IMR-90 (cell line): ENCODE results near the gene WNT3. TPM values are rescaled to one million over a fixed set of nuclear protein-coding genes. Genes with fewer than 3 reads are reported as not detected.

Experiments
- ATAC-seq: fragments of 200-7000 bp; cut with Tn5 transposase; 2 replicates; pipeline ENCODE4 v1.9.1; 2020; ENCODE audit warnings: low read depth, mild to moderate bottlenecking, moderate library complexity
- BruUV-seq: library from RNA; stranded (reverse); fragments of 400-500 nt; replicated peaks from 2 replicates; lab custom pipeline; 2021; lab: Mats Ljungman, UMichigan
- CTCF ChIA-PET: fragments of 300-600 bp; formaldehyde crosslinking; extraction: SDS; loops from one replicate; lab custom pipeline; 2021; ENCODE audit warnings: antibody characterized with exemption; lab: Yijun Ruan, JAX
- POLR2A ChIA-PET: fragments of 300-600 bp; sonication (Branson Sonifier 250); formaldehyde crosslinking; loops from one replicate; lab custom pipeline; 2022; ENCODE audit warnings: antibody characterized with exemption; ENCODE audit not compliant: unreplicated experiment; lab: Charles Lee
- DNase-seq: peaks from one replicate; pipeline ENCODE4 v3.0.0; 2013
- H2AFZ ChIP-seq: replicated peaks from 2 replicates; pipeline ENCODE3; 2013; ENCODE audit warnings: low read length, mild to moderate bottlenecking; ENCODE audit not compliant: poor library complexity
- H2AK5ac ChIP-seq: 2 replicates; pipeline ENCODE4 v1.6.1; 2013; ENCODE audit warnings: low read depth, low read length, inconsistent platforms
- H2AK9ac ChIP-seq: replicated peaks from 2 replicates; pipeline ENCODE3; 2013; ENCODE audit warnings: mild to moderate bottlenecking, low read depth, low read length, moderate library complexity; ENCODE audit not compliant: poor library complexity
- H2BK120ac ChIP-seq: 2 replicates; pipeline ENCODE4 v1.6.1; 2013; ENCODE audit warnings: low read depth, low read length, inconsistent platforms
- H2BK15ac ChIP-seq: 3 replicates; pipeline ENCODE4 v1.6.1; 2013; ENCODE audit warnings: low read depth, low read length, inconsistent platforms
- H2BK20ac ChIP-seq: 2 replicates; pipeline ENCODE4 v1.6.1; 2013; ENCODE audit warnings: low read depth, mild to moderate bottlenecking, inconsistent platforms, low read length, moderate library complexity
- H2BK5ac ChIP-seq: 2 replicates; pipeline ENCODE4 v1.6.1; 2013; ENCODE audit warnings: mild to moderate bottlenecking, low read depth, low read length, inconsistent platforms; ENCODE audit not compliant: poor library complexity, severe bottlenecking
- H3K14ac ChIP-seq: replicated peaks from 2 replicates; pipeline ENCODE4 v1.6.1; 2013; ENCODE audit warnings: low read depth, low read length, inconsistent platforms
- H3K18ac ChIP-seq: 2 replicates; pipeline ENCODE4 v1.6.1; 2013; ENCODE audit warnings: low read depth, low read length, control low read depth
- H3K23ac ChIP-seq: 2 replicates; pipeline ENCODE4 v1.6.1; 2013; ENCODE audit warnings: low read depth, low read length, inconsistent platforms
- H3K27ac ChIP-seq: 2 replicates; pipeline ENCODE4 v1.5.1; 2013; ENCODE audit warnings: mild to moderate bottlenecking, control low read depth, low read length; ENCODE audit not compliant: insufficient read depth
- H3K27me3 ChIP-seq: 2 replicates; pipeline ENCODE4 v1.6.1; 2013; ENCODE audit warnings: low read length; ENCODE audit not compliant: control insufficient read depth, insufficient read depth
- H3K36me3 ChIP-seq: 2 replicates; pipeline ENCODE4 v1.6.1; 2013; ENCODE audit warnings: low read length, mixed read lengths; ENCODE audit not compliant: control insufficient read depth, insufficient read depth
- H3K4ac ChIP-seq: 2 replicates; pipeline ENCODE4 v1.6.1; 2013; ENCODE audit warnings: low read depth, low read length, inconsistent platforms
- H3K4me1 ChIP-seq: 2 replicates; pipeline ENCODE4 v1.6.1; 2013; ENCODE audit warnings: low read length, mixed read lengths; ENCODE audit not compliant: control insufficient read depth, insufficient read depth
- H3K4me2 ChIP-seq: 2 replicates; pipeline ENCODE4 v1.6.1; 2013; ENCODE audit warnings: low read depth, mild to moderate bottlenecking, control low read depth, low read length, moderate library complexity
- H3K4me3 ChIP-seq: 2 replicates; pipeline ENCODE4 v1.5.1; 2013; ENCODE audit warnings: low read depth, mild to moderate bottlenecking, control low read depth, low read length, moderate library complexity; ENCODE audit not compliant: insufficient read depth
- H3K56ac ChIP-seq: 2 replicates; pipeline ENCODE4 v1.6.1; 2013; ENCODE audit warnings: low read length, inconsistent platforms; ENCODE audit not compliant: insufficient read depth; ENCODE audit errors: extremely low read depth
- H3K79me1 ChIP-seq, 2 experiments: 2 replicates each; pipeline ENCODE4 v1.6.1; 2013; ENCODE audit warnings: low read length in 2 of 2, inconsistent platforms in 1 of 2, low read depth in 1 of 2
- H3K9ac ChIP-seq: 2 replicates; pipeline ENCODE4 v1.6.1; 2013; ENCODE audit warnings: low read depth, low read length, control low read depth
- H3K9me1 ChIP-seq: 2 replicates; pipeline ENCODE4 v1.6.1; 2013; ENCODE audit warnings: low read length, inconsistent platforms; ENCODE audit not compliant: insufficient read depth
- H3K9me3 ChIP-seq: 2 replicates; pipeline ENCODE4 v1.6.1; 2013; ENCODE audit warnings: low read length; ENCODE audit not compliant: control insufficient read depth, insufficient read depth
- H4K20me1 ChIP-seq: 2 replicates; pipeline ENCODE4 v1.6.1; 2013; ENCODE audit warnings: low read length, inconsistent platforms; ENCODE audit not compliant: insufficient read depth
- H4K5ac ChIP-seq: 2 replicates; pipeline ENCODE4 v1.6.1; 2013; ENCODE audit warnings: mild to moderate bottlenecking, low read depth, low read length, control low read depth
- H4K8ac ChIP-seq, 2 experiments: 2 replicates each; pipeline ENCODE4 v1.6.1; 2013; ENCODE audit warnings: low read depth in 2 of 2, low read length in 2 of 2, control low read depth in 1 of 2, inconsistent platforms in 1 of 2
- H4K91ac ChIP-seq: 2 replicates; pipeline ENCODE4 v1.6.1; 2013; ENCODE audit warnings: low read depth, low read length, inconsistent platforms; ENCODE audit not compliant: insufficient read depth
- CEBPB ChIP-seq: IDR thresholded peaks from 2 replicates; pipeline ENCODE4 v1.6.1; 2012; ENCODE audit warnings: low read depth, low read length, improper control_type of control experiment
- CHD1 ChIP-seq: IDR thresholded peaks from 2 replicates; pipeline ENCODE4 v1.6.1; 2012; ENCODE audit warnings: low read depth, low read length, improper control_type of control experiment
- CTCF ChIP-seq: conservative IDR thresholded peaks from 2 replicates; pipeline ENCODE4 v1.5.1; 2012; ENCODE audit warnings: mild to moderate bottlenecking, low read depth, low read length, improper control_type of control experiment
- ELK1 ChIP-seq: fragments of 150-350 bp; IDR thresholded peaks from 2 replicates; pipeline ENCODE4 v1.6.1; 2016; ENCODE audit warnings: low read depth, mild to moderate bottlenecking, low read length, moderate library complexity, borderline replicate concordance
- FOS ChIP-seq: fragments of 150-350 bp; IDR thresholded peaks from 2 replicates; pipeline ENCODE4 v1.6.1; 2016; ENCODE audit warnings: low read depth, low read length
- MAFK ChIP-seq: IDR thresholded peaks from 2 replicates; pipeline ENCODE4 v1.6.1; 2012; ENCODE audit warnings: low read depth, low read length, improper control_type of control experiment
- MAZ ChIP-seq: IDR thresholded peaks from 2 replicates; pipeline ENCODE4 v1.6.1; 2012; ENCODE audit warnings: low read depth, mild to moderate bottlenecking, low read length, improper control_type of control experiment, moderate library complexity, borderline replicate concordance
- MXI1 ChIP-seq: IDR thresholded peaks from 2 replicates; pipeline ENCODE4 v1.6.1; 2012; ENCODE audit warnings: low read depth, mild to moderate bottlenecking, low read length, moderate library complexity, borderline replicate concordance
- NFE2L2 ChIP-seq: fragments of 150-350 bp; IDR thresholded peaks from 2 replicates; pipeline ENCODE4 v1.6.1; 2016; ENCODE audit warnings: low read depth, mild to moderate bottlenecking, low read length
- RFX5 ChIP-seq: IDR thresholded peaks from 2 replicates; pipeline ENCODE4 v1.8.0; 2012; ENCODE audit warnings: low read depth, mild to moderate bottlenecking, low read length, moderate library complexity
- SMC3 ChIP-seq: fragments of 150-350 bp; IDR thresholded peaks from 2 replicates; pipeline ENCODE4 v1.6.1; 2016; ENCODE audit warnings: low read depth, mild to moderate bottlenecking, antibody characterized with exemption, low read length, moderate library complexity
- USF2 ChIP-seq: fragments of 150-350 bp; IDR thresholded peaks from 2 replicates; pipeline ENCODE4 v1.6.1; 2017; ENCODE audit warnings: mild to moderate bottlenecking, antibody characterized with exemption, low read length, low read depth
- WGBS, 2 experiments: methylation state at CpG; one replicate each; pipeline versions ENCODE4 v1.1.5 to v1.1.7; 2013; ENCODE audit warnings: missing lambda C conversion rate in 2 of 2; ENCODE audit not compliant: insufficient read length in 1 of 2; ENCODE audit errors: extremely low coverage in 2 of 2; 5-methylcytosine and 5-hydroxymethylcytosine counted together
- dilution Hi-C: fragments of 300-500 bp; cut with HindIII; formaldehyde crosslinking; loops from one replicate; pipeline ENCODE4 v1.14.3; 2018; ENCODE audit warnings: low sequenced_read_pairs; ENCODE audit not compliant: unreplicated experiment
- in situ Hi-C: fragments of 300-500 bp; cut with MboI; formaldehyde crosslinking; loops from 3 replicates; pipeline ENCODE4 v1.14.3; 2019; ENCODE audit warnings: low sequenced_read_pairs, inconsistent platforms, mixed read lengths
- intact Hi-C: fragments of 100-400 bp; cut with micrococcal nuclease; formaldehyde crosslinking; loops from 2 replicates; pipeline ENCODE4 v1.10.0; 2022
- polyA plus RNA-seq, 3 experiments: library from polyadenylated mRNA; depleted of rRNA; stranded (reverse); fragments of >200 nt; gene quantifications; 2 replicates each; pipeline ENCODE4 v1.2.3, GENCODE V29; 2012; ENCODE audit warnings: low replicate concordance in 1 of 3
- total RNA-seq: library from RNA; depleted of rRNA; stranded (reverse); fragments of >200 nt; gene quantifications from 2 replicates; pipeline ENCODE4 v1.2.3, GENCODE V29; 2012

The WNT3 gene
- total and polyA plus RNA-seq, 2 of the 4 experiments (the other 2 are of a cell fraction) = 0.72 to 1.0 TPM

DNA sequence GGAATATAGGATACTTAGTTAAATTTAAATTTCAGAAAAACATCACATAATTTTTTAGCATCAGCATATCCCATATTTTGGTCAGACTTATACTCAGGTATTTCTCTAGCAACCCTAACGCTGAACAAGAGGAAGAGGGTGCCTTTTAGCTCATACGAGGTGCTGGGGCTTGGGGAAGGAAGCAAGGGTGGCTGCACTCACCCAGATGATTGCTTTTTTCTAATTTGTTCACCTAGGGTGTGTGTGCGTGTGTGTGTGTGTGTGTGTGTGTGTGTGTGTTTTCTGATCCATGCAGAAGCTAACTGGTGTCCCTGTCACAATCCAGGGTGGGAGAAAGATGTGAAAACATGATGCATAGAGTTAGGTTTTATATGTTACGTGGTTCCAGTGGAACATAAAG, 81.2 kb downstream of the WNT3 start:
- POLR2A ChIA-PET = no interaction called here
- dilution Hi-C loops = no loop called here

More for the DNA sequence above, 81.2 kb downstream of the WNT3 start:
- H2AK5ac ChIP-seq = no peak overlapping the region
- no peak overlapping the region for H3K4me2 ChIP-seq
- H4K20me1 ChIP-seq = no peaks in the 10 kb centered on the region
- no peak overlapping the region for H2BK15ac ChIP-seq
- no peak overlapping the region for H3K18ac ChIP-seq
- no peaks in the 10 kb centered on the region for H3K27me3 ChIP-seq
- CTCF ChIA-PET = no interaction called here
- BruUV-seq = no TSS peak
- H3K36me3 ChIP-seq = peaks cover 5% of the 10 kb centered on the region
- H3K9me3 ChIP-seq = no peaks in the 10 kb centered on the region
- no peak overlapping the region for H2BK5ac ChIP-seq
- no peak for ATAC-seq
- WGBS, 2 experiments = 75% methylated on average over 2 of the region's 4 CpGs; no CpG with 5 or more reads in 1 of the 2 experiments
- no peak overlapping the region for H3K23ac ChIP-seq
- H4K5ac ChIP-seq = no peak overlapping the region
- H2AK9ac ChIP-seq = no peak overlapping the region
- H3K79me1 ChIP-seq = peaks cover 0 to under 1% of the 10 kb centered on the region in 2 experiments; a peak in 1 of 4 replicates
- no peak overlapping the region for H2AFZ ChIP-seq
- no peak overlapping the region for H2BK20ac ChIP-seq
- no peak overlapping the region for H3K4me3 ChIP-seq
- H4K8ac ChIP-seq = no peak overlapping the region
- no peak overlapping the region for H3K56ac ChIP-seq
- in situ Hi-C loops (loop anchor here (25.0 kb wide), 1 partner anchor 1150 kb away; no protein-coding TSS in a partner anchor), intact Hi-C loops (no loop called here)
- no peak overlapping the region for H3K9ac ChIP-seq
- no peak overlapping the region for H2BK120ac ChIP-seq
- TF ChIP-seq USF2 (no peak), MAFK (no peak), NFE2L2 (no peak), MXI1 (no peak), SMC3 (no peak), CEBPB (no peak), MAZ (no peak), RFX5 (no peak), FOS (no peak), CTCF (no peak), CHD1 (no peak), ELK1 (no peak)
- H3K4ac ChIP-seq = no peak overlapping the region
- no peak overlapping the region for H3K14ac ChIP-seq
- DNase-seq = no peak
- H3K27ac ChIP-seq = no peak overlapping the region
- no peak overlapping the region for H4K91ac ChIP-seq
- peaks cover 5% of the 10 kb centered on the region for H3K9me1 ChIP-seq
- H3K4me1 ChIP-seq = peaks cover 3% of the 10 kb centered on the region; the same call in 1 of the 2 replicates
